NCI-H2171 (cell line): ENCODE data around the gene SKP1.
"Not testable (repeated sequence)": the region's sequence is repeated elsewhere in the genome, so short reads cannot be mapped to it uniquely, and the experiment has no call there.

Source experiments
- DNase-seq: peaks from one replicate; lab custom pipeline; 2025; lab: John Stamatoyannopoulos, UW

Gene SKP1

GRCh38 chr5:134177369-134178095 lies 782 bp upstream of the SKP1 start:
- DNase-seq = no peak

- DNase-seq = no peak
Measured at GRCh38 chr5:134175921-134176510, 734 bp downstream of the SKP1 start.

GRCh38 chr5:134174841-134175839 lies 1.6 kb downstream of the SKP1 start:
- DNase-seq = no peak

- no peak for DNase-seq
Measured at GRCh38 chr5:134171972-134172371, 4.8 kb downstream of the SKP1 start.

- no peak for DNase-seq
Measured at GRCh38 chr5:134162592-134162991, 14.2 kb downstream of the SKP1 start.

- no peak for DNase-seq
Measured at GRCh38 chr5:134161513-134162395, 15.0 kb downstream of the SKP1 start.

GRCh38 chr5:134153657-134154056 lies 23.1 kb downstream of the SKP1 start:
- DNase-seq = no peak

- no peak for DNase-seq
Measured at GRCh38 chr5:134153241-134153640, 23.5 kb downstream of the SKP1 start.

- DNase-seq = not testable (repeated sequence)
Measured at GRCh38 chr5:134152173-134152832, 24.4 kb downstream of the SKP1 start.

- DNase-seq = no peak
Measured at GRCh38 chr5:134151723-134152122, 25.0 kb downstream of the SKP1 start.

- DNase-seq = no peak
Measured at GRCh38 chr5:134149571-134150303, 27.0 kb downstream of the SKP1 start.

GRCh38 chr5:134148986-134149539 lies 27.7 kb downstream of the SKP1 start:
- no peak for DNase-seq

- no peak for DNase-seq
Measured at GRCh38 chr5:134148316-134148715, 28.4 kb downstream of the SKP1 start.

- no peak for DNase-seq
Measured at GRCh38 chr5:134146651-134147518, 29.9 kb downstream of the SKP1 start.

GRCh38 chr5:134145779-134146581 lies 30.8 kb downstream of the SKP1 start:
- peak; percentile 4 for DNase-seq

- DNase-seq = no peak
Measured at GRCh38 chr5:134145041-134145757, 31.6 kb downstream of the SKP1 start.
